GM15510 (cell line): ENCODE results near the gene CACTIN.

Source experiments
- POLR2A ChIP-seq: IDR thresholded peaks from 3 replicates; pipeline ENCODE4 v1.6.1; 2011; ENCODE audit warnings: borderline replicate concordance; ENCODE audit not compliant: insufficient read length; ENCODE audit errors: extremely low read depth

Gene CACTIN

GRCh38 chr19:3610745-3611717 lies 15.6 kb downstream of the CACTIN start:
- no peak for TF ChIP-seq POLR2A

GRCh38 chr19:3609779-3610719 lies 16.5 kb downstream of the CACTIN start:
- no peak for TF ChIP-seq POLR2A

GRCh38 chr19:3608750-3609322 lies 17.8 kb downstream of the CACTIN start:
- TF ChIP-seq POLR2A, result no peak

GRCh38 chr19:3608079-3608641 lies 18.4 kb downstream of the CACTIN start:
- TF ChIP-seq POLR2A, result no peak

- TF ChIP-seq POLR2A, result no peak
Measured at GRCh38 chr19:3607303-3608078, 19.1 kb downstream of the CACTIN start.

- TF ChIP-seq POLR2A, result no peak
Measured at GRCh38 chr19:3606690-3607289, 19.8 kb downstream of the CACTIN start, which contains the start of gene TBXA2R. Gene TBXA2R, minus strand, starts transcription at chr19:3606875. Its CDS starts 6,241 bp downstream, at chr19:3600634.

- no peak for TF ChIP-seq POLR2A
Measured at GRCh38 chr19:3606174-3606689, 20.4 kb downstream of the CACTIN start.

- TF ChIP-seq POLR2A, result no peak
Measured at GRCh38 chr19:3605770-3606169, 20.8 kb downstream of the CACTIN start.

- TF ChIP-seq POLR2A, result no peak
Measured at GRCh38 chr19:3605361-3605760, 21.2 kb downstream of the CACTIN start.

GRCh38 chr19:3604987-3605343 lies 21.6 kb downstream of the CACTIN start:
- no peak for TF ChIP-seq POLR2A

- no peak for TF ChIP-seq POLR2A
Measured at GRCh38 chr19:3604227-3604986, 22.2 kb downstream of the CACTIN start.

GRCh38 chr19:3603121-3603811 lies 23.3 kb downstream of the CACTIN start:
- no peak for TF ChIP-seq POLR2A
